Activated CD4-positive, alpha-beta T cell treated with anti-CD3 and anti-CD28 coated beads, Interleukin-2, amount 10 ng/mL, durations not matched to agents 7 days and 5 days (primary cell): ENCODE results near the gene REM2. TPM values are rescaled to one million over a fixed set of nuclear protein-coding genes. Genes with fewer than 3 reads are reported as not detected.

Source experiments
- CTCF ChIA-PET: fragments of 350-600 bp; sonication (Branson Sonifier 250); formaldehyde crosslinking; loops from one replicate; lab custom pipeline; 2021; ENCODE audit warnings: antibody characterized with exemption; lab: Charles Lee
- POLR2A ChIA-PET: fragments of 350-600 bp; sonication (Branson Sonifier 250); formaldehyde crosslinking; loops from one replicate; lab custom pipeline; 2021; ENCODE audit warnings: antibody characterized with exemption; lab: Charles Lee
- DNase-seq: peaks from one replicate; pipeline ENCODE4 v3.0.0-alpha.2; 2020
- H3K27ac Mint-ChIP-seq: one replicate; pipeline ENCODE4 v1.8.0; 2021; ENCODE audit warnings: mild to moderate bottlenecking, moderate library complexity, mixed read lengths
- H3K27me3 Mint-ChIP-seq: one replicate; pipeline ENCODE4 v1.8.0; 2021; ENCODE audit warnings: mixed read lengths
- H3K36me3 Mint-ChIP-seq: one replicate; pipeline ENCODE4 v1.8.0; 2021; ENCODE audit warnings: low read depth, mixed read lengths
- H3K4me1 Mint-ChIP-seq: one replicate; pipeline ENCODE4 v1.8.0; 2021; ENCODE audit warnings: mixed read lengths
- H3K4me3 Mint-ChIP-seq: one replicate; pipeline ENCODE4 v1.8.0; 2021; ENCODE audit warnings: mild to moderate bottlenecking, moderate library complexity, mixed read lengths
- H3K9me3 Mint-ChIP-seq: one replicate; pipeline ENCODE4 v1.8.0; 2021; ENCODE audit warnings: mixed read lengths
- total RNA-seq, 2 experiments: library from RNA; stranded (reverse); gene quantifications; one replicate each; pipeline ENCODE4 v1.2.3, GENCODE V29; 2021

Gene REM2
- total RNA-seq, 2 experiments from 2014 or later, result 0.52 to 0.69 TPM

DNA sequence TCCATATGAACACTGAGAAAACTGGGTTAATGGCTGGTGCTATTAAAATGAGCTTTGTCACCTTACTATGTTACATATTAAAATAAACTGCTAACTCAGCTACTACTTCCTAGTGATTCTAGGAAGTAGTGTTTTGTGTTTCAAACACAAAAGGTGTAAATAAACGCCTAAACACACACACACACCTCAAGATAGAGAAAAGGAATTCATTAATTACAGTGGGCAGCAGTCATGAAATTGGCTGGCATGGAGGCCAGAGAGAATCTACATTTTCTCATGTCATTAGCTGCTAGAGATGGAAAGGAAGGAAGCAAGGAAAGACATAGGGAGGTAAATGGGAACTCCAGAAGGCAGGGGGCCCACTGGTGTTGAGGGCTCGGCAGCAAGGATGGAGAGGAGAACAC, 46.9 kb downstream of the REM2 start:
- CTCF ChIA-PET, result interaction anchor here (0.5 to 3.2 kb wide), 29 partner anchors 9 to 419 kb away, joined by 3 to 45 read pairs (median 7); partner anchors contain the start of genes AJUBA, CDH24, HAUS4 and RBM23

DNA sequence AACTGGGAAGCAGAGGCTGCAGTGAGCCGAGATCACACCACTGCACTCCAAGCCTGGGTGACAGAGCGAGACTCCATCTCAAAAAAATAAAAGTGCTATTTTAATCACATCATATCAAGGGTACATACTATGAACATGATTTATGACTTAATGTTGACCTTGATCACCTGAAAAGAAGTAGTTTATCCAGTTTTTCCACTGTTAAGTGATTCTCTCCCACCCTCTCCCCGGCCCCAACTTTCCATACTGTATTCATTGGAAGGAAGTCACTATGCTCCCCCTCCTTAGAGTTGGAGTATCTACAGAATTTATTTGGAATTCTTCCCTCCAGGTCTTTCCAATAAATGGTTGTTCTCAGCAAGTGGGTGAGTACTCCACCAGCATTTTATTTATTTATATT, 49.1 kb downstream of the REM2 start:
- Mint-ChIP-seq H3K4me1 (peaks cover 16% of the 10 kb centered on the region), H3K27me3 (no peaks in the 10 kb centered on the region), H3K27ac (no peak overlapping the region), H3K4me3 (no peak overlapping the region), H3K9me3 (no peaks in the 10 kb centered on the region), H3K36me3 (peaks cover 4% of the 10 kb centered on the region)
- CTCF ChIA-PET, result no interaction called here
- DNase-seq, result no peak
- POLR2A ChIA-PET, result no interaction called here

More for the DNA sequence above, 46.9 kb downstream of the REM2 start:
- POLR2A ChIA-PET, result interaction anchor here (0.7 to 1.0 kb wide), 3 partner anchors 26 to 59 kb away, joined by 3 read pairs; no protein-coding TSS in a partner anchor
- Mint-ChIP-seq H3K27me3 (no peaks in the 10 kb centered on the region), H3K27ac (no peak overlapping the region), H3K4me3 (no peak overlapping the region), H3K4me1 (peaks cover 27% of the 10 kb centered on the region), H3K36me3 (peaks cover 16% of the 10 kb centered on the region), H3K9me3 (no peaks in the 10 kb centered on the region)
- DNase-seq, result no peak

DNA sequence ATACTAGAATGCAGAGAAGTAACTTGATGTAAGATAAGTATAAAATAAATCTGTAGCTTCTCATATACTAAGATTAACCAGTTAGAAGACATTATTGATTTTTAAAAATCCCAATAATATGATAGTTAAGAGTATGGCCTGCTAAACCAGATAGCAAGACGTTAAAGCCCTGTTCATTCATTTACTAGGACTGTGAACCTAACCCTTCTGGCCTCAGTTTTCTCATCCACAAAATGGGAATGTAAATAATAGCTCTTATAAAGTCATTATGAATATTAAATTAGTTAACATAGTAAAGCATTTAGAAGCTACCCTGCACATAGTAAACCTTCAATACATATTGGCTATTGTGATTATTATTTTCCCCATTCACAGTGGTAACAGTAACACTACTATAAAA, 52.1 kb downstream of the REM2 start:
- no peaks in the 10 kb centered on the region for H3K27me3 Mint-ChIP-seq
- peaks cover 6% of the 10 kb centered on the region for H3K36me3 Mint-ChIP-seq
- H3K4me1 Mint-ChIP-seq, result peaks cover 5% of the 10 kb centered on the region
- H3K4me3 Mint-ChIP-seq, result no peak overlapping the region
- ChIA-PET CTCF (interaction anchor here (0.6 to 1.4 kb wide), 2 partner anchors 134 to 270 kb away, joined by 3 to 4 read pairs; no protein-coding TSS in a partner anchor), POLR2A (no interaction called here)
- DNase-seq, result no peak
- H3K9me3 Mint-ChIP-seq, result no peaks in the 10 kb centered on the region
- H3K27ac Mint-ChIP-seq, result no peak overlapping the region

Other genes with a start within 250 kb of the REM2 start
- gene OR6J1, start 238.9 kb upstream of the REM2 start, total RNA-seq, result not detected
- 100 to 1,000 TPM; 122 to 141 TPM for gene OXA1L, start 116.5 kb upstream of the REM2 start, total RNA-seq
- gene SLC7A7, start 67.8 kb upstream of the REM2 start, total RNA-seq, result under 1 TPM; 0.25 to 0.69 TPM
- 100 to 1,000 TPM; 101 to 112 TPM for gene MRPL52, start 53.3 kb upstream of the REM2 start, total RNA-seq
- gene MMP14, start 46.6 kb upstream of the REM2 start, total RNA-seq, result 1 to 10 TPM; 1.8 to 2.1 TPM
- 10 to 100 TPM; 60.0 to 63.5 TPM for gene LRP10, start 11.5 kb upstream of the REM2 start, total RNA-seq
- 10 to 100 TPM; 79.0 to 79.6 TPM for gene RBM23, start 35.9 kb downstream of the REM2 start, total RNA-seq
- gene PRMT5, start 46.2 kb downstream of the REM2 start, total RNA-seq, result 10 to 100 TPM; 52.6 to 56.8 TPM
- 10 to 100 TPM; 67.4 to 68.6 TPM for gene HAUS4, start 73.9 kb downstream of the REM2 start, total RNA-seq
- 1 to 10 TPM; 1.3 to 1.4 TPM for gene AJUBA, start 99.3 kb downstream of the REM2 start, total RNA-seq
- gene C14orf93, start 126.9 kb downstream of the REM2 start, total RNA-seq, result 10 to 100 TPM in 1 of 2 experiments, 1 to 10 TPM in 1; 9.4 to 11.1 TPM
- gene PSMB5, start 151.7 kb downstream of the REM2 start, total RNA-seq, result 10 to 100 TPM; 60.4 to 60.7 TPM
- under 1 TPM in 1 of 2 experiments, not detected in 1; 0.21 TPM for gene PSMB11, start 159.0 kb downstream of the REM2 start, total RNA-seq
- gene CDH24, start 174.3 kb downstream of the REM2 start, total RNA-seq, result 1 to 10 TPM; 2.9 to 3.0 TPM
- 100 to 1,000 TPM; 202 to 221 TPM for gene ACIN1, start 211.9 kb downstream of the REM2 start, total RNA-seq
- gene C14orf119, start 212.3 kb downstream of the REM2 start, total RNA-seq, result 10 to 100 TPM; 48.0 to 48.2 TPM
- gene CIROP, start 221.8 kb downstream of the REM2 start, total RNA-seq, result not detected
- gene CEBPE, start 236.0 kb downstream of the REM2 start, total RNA-seq, result under 1 TPM; 0.67 to 0.98 TPM